ENCODE results near the gene ECM1. TPM values are rescaled to one million over a fixed set of nuclear protein-coding genes. Genes with fewer than 3 reads are reported as not detected.

The ECM1 gene
- polyA plus RNA-seq, 1 donor (not counting 4 experiments of a cell fraction or from before 2014, with no cell fraction given) = 23.6 TPM

- Histone ChIP-seq H3K27ac (ENCODE audit: control insufficient read depth, insufficient read depth, low read length) (no peak overlapping the region), H3K9me1 (ENCODE audit: control insufficient read depth, extremely low read depth, insufficient read depth, low read length) (no peaks in the 10 kb centered on the region), H4K20me1 (ENCODE audit: control insufficient read depth, extremely low read depth, insufficient read depth, low read length) (no peaks in the 10 kb centered on the region), H3K9ac (ENCODE audit: control insufficient read depth, extremely low read depth, insufficient read depth, low read length) (no peak overlapping the region), H3K27me3 (ENCODE audit: control insufficient read depth, extremely low read depth, insufficient read depth, low read length) (no peaks in the 10 kb centered on the region), H3K4me3 (ENCODE audit: control insufficient read depth in 2 of 3, extremely low read depth in 1 of 3, insufficient read depth in 2 of 3, low read depth in 1 of 3, low read length in 3 of 3) (peak overlapping the region in 1 of 3 experiments; percentile 53), H3K9me3 (ENCODE audit: control insufficient read depth, low read depth, low read length) (no peaks in the 10 kb centered on the region), H2AFZ (ENCODE audit: control insufficient read depth, low read length) (no peak overlapping the region), H3K36me3 (ENCODE audit: control insufficient read depth in 2 of 2, extremely low read depth in 1 of 2, insufficient read depth in 2 of 2, low read length in 2 of 2) (no peaks in the 10 kb centered on the region), H3K4me1 (ENCODE audit: control insufficient read depth, extremely low read depth, insufficient read depth, low read length) (peaks cover 19% of the 10 kb centered on the region), H3K79me2 (ENCODE audit: control insufficient read depth, insufficient read depth, low read length) (no peaks in the 10 kb centered on the region), H3K4me2 (ENCODE audit: control insufficient read depth, extremely low read depth, insufficient read depth, low read depth, low read length) (no peak overlapping the region)
- DNase-seq (ENCODE audit: low read depth, low spot score) = no peak
- TF ChIP-seq EZH2 (IDR thresholded peaks at IDR 0.05; ENCODE audit: low read length) (no peak), CTCF (optimal IDR thresholded peaks at IDR 0.05 in 1 of 3, IDR thresholded peaks at IDR 0.05 in 1 of 3, conservative IDR thresholded peaks at IDR 0.05 in 1 of 3; ENCODE audit: extremely low read depth in 1 of 3, insufficient read depth in 2 of 3, low read length in 3 of 3) (no peak)
- no peak for FAIRE-seq
- dilution Hi-C loops (cut with MboI; ENCODE audit: extremely low pct_ligation_motif_present, low sequenced_read_pairs) = no loop called here
Measured at GRCh38 chr1:150550222-150551050, 42.5 kb downstream of the ECM1 start.

- Histone ChIP-seq H3K36me3 (ENCODE audit: control insufficient read depth in 2 of 2, extremely low read depth in 1 of 2, insufficient read depth in 2 of 2, low read length in 2 of 2) (no peaks in the 10 kb centered on the region), H3K9ac (ENCODE audit: control insufficient read depth, extremely low read depth, insufficient read depth, low read length) (no peak overlapping the region), H3K27me3 (ENCODE audit: control insufficient read depth, extremely low read depth, insufficient read depth, low read length) (no peaks in the 10 kb centered on the region), H4K20me1 (ENCODE audit: control insufficient read depth, extremely low read depth, insufficient read depth, low read length) (no peaks in the 10 kb centered on the region), H3K27ac (ENCODE audit: control insufficient read depth, insufficient read depth, low read length) (no peak overlapping the region), H2AFZ (ENCODE audit: control insufficient read depth, low read length) (no peak overlapping the region), H3K9me3 (ENCODE audit: control insufficient read depth, low read depth, low read length) (no peaks in the 10 kb centered on the region), H3K4me3 (ENCODE audit: control insufficient read depth in 2 of 3, extremely low read depth in 1 of 3, insufficient read depth in 2 of 3, low read depth in 1 of 3, low read length in 3 of 3) (no peak overlapping the region), H3K4me2 (ENCODE audit: control insufficient read depth, extremely low read depth, insufficient read depth, low read depth, low read length) (no peak overlapping the region), H3K79me2 (ENCODE audit: control insufficient read depth, insufficient read depth, low read length) (no peaks in the 10 kb centered on the region), H3K4me1 (ENCODE audit: control insufficient read depth, extremely low read depth, insufficient read depth, low read length) (peaks cover 19% of the 10 kb centered on the region), H3K9me1 (ENCODE audit: control insufficient read depth, extremely low read depth, insufficient read depth, low read length) (no peaks in the 10 kb centered on the region)
- dilution Hi-C loops (cut with MboI; ENCODE audit: extremely low pct_ligation_motif_present, low sequenced_read_pairs) = no loop called here
- FAIRE-seq = no peak
- TF ChIP-seq CTCF (optimal IDR thresholded peaks at IDR 0.05 in 1 of 3, IDR thresholded peaks at IDR 0.05 in 1 of 3, conservative IDR thresholded peaks at IDR 0.05 in 1 of 3; ENCODE audit: extremely low read depth in 1 of 3, insufficient read depth in 2 of 3, low read length in 3 of 3) (no peak), EZH2 (IDR thresholded peaks at IDR 0.05; ENCODE audit: low read length) (no peak)
- DNase-seq (ENCODE audit: low read depth, low spot score) = no peak
Measured at GRCh38 chr1:150551051-150551783, 43.3 kb downstream of the ECM1 start.

Data from keratinocyte (primary cell).